Gastrocnemius medialis (tissue), 4 donors: ENCODE results near the gene GABBR2. TPM values are rescaled to one million over a fixed set of nuclear protein-coding genes. Genes with fewer than 3 reads are reported as not detected.

Source experiments
- ATAC-seq, 2 donors: fragments of 150-250 bp; one replicate each; pipeline ENCODE4 v1.9.1; 2016
- DNase-seq, 2 donors: peaks; one replicate each; pipeline ENCODE4 v3.0.0-alpha.2; 2019
- H3K27ac ChIP-seq, 4 donors: fragments of 200-600 bp; sonication (generic); 1 replicate in 1 of 4; 2 replicates in 3 of 4; pipeline ENCODE4 v1.5.1; 2016 to 2018; ENCODE audit warnings: mild to moderate bottlenecking in 2 of 4, moderate library complexity in 1 of 4
- H3K27me3 ChIP-seq, 3 donors: fragments of 200-600 bp; sonication (generic) in 2 of 3; 1 replicate in 1 of 3; 2 replicates in 2 of 3; pipeline versions ENCODE4 v1.5.1 to v1.6.0; 2016 to 2019; ENCODE audit warnings: mild to moderate bottlenecking in 1 of 3, moderate library complexity in 1 of 3
- H3K36me3 ChIP-seq, 2 donors: fragments of 200-600 bp; sonication (generic) in 1 of 2; one replicate each; pipeline ENCODE4 v1.5.1; 2017 to 2018
- H3K4me1 ChIP-seq, 2 donors: fragments of 200-600 bp; sonication (generic) in 1 of 2; one replicate each; pipeline ENCODE4 v1.5.1; 2016 to 2017; ENCODE audit warnings: mild to moderate bottlenecking in 2 of 2
- H3K4me3 ChIP-seq, 4 donors: fragments of 200-600 bp; sonication (generic) in 3 of 4; 1 replicate in 1 of 4; 2 replicates in 3 of 4; pipeline ENCODE4 v1.5.1; 2016 to 2019; ENCODE audit warnings: mild to moderate bottlenecking in 2 of 4
- H3K9me3 ChIP-seq, 3 donors: fragments of 200-600 bp; sonication (generic) in 2 of 3; 1 replicate in 1 of 3; 2 replicates in 2 of 3; pipeline ENCODE4 v1.5.1; 2016 to 2019
- POLR2A ChIP-seq, 2 donors: fragments of 450-650 bp; IDR thresholded peaks; one replicate each; pipeline ENCODE4 v1.6.1; 2017; ENCODE audit warnings: antibody characterized with exemption in 2 of 2, mild to moderate bottlenecking in 2 of 2, moderate library complexity in 2 of 2
- in situ Hi-C, 4 donors: fragments of 200-750 bp; cut with MboI; loops; one replicate each; pipeline versions ENCODE4 v1.15.0 to v1.8.0; 2017; ENCODE audit warnings: low sequenced_read_pairs in 4 of 4
- intact Hi-C: fragments of 100-400 bp; cut with DNase I; formaldehyde crosslinking; loops from one replicate; pipeline ENCODE4 v1.15.1; 2023; ENCODE audit warnings: low total_unique reads
- total RNA-seq, 4 donors: library from RNA; depleted of rRNA; stranded (reverse); fragments of >200 nt; gene quantifications; one replicate each; pipeline versions ENCODE4 v1.1.0 to v1.2.3, GENCODE V29; 2016
- TF ChIP-seq, protein P1 (sequence below), 5 experiments: fragments of 450-650 bp in 3 of 5; fragments of 200-600 bp in 2 of 5; sonication (generic) in 2 of 5; IDR thresholded peaks in 4 of 5; conservative IDR thresholded peaks in 1 of 5; 1 replicate in 4 of 5; 2 replicates in 1 of 5; pipeline ENCODE4 v1.5.1; 2016 to 2019; ENCODE audit warnings: antibody characterized with exemption in 5 of 5, mild to moderate bottlenecking in 3 of 5, moderate library complexity in 3 of 5

Gene GABBR2
- total RNA-seq, 4 donors from 2014 or later, result 0.46 to 0.80 TPM; not detected in 2

DNA sequence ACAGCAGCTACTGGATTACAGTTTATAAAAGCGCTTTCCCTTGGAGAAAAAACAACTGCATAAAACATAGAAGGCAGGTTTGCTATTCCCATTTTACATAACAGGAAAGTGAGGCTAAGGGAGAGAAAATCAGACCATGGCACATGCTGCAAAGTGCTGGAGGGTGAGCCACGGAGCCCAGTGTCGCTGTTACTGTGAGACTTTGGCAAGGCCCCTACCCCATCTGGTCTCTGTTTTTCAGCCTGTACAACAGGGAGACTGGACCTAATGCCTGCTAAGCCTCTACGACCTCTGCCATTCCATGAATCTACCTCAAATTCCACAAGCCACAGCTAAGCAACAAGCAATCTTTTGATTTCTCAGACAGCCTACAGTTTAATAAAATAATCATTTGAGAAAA, 139.2 kb downstream of the GABBR2 start:
- intact Hi-C loops (no loop called here), in situ Hi-C loops (no loop called here)
- ATAC-seq (no peak), DNase-seq (no peak)
- no peak overlapping the region for H3K27ac ChIP-seq
- no peaks in the 10 kb centered on the region for H3K36me3 ChIP-seq
- H3K27me3 ChIP-seq, result no peaks in the 10 kb centered on the region
- H3K4me1 ChIP-seq, result no peaks in the 10 kb centered on the region
- TF ChIP-seq, protein P1, sequence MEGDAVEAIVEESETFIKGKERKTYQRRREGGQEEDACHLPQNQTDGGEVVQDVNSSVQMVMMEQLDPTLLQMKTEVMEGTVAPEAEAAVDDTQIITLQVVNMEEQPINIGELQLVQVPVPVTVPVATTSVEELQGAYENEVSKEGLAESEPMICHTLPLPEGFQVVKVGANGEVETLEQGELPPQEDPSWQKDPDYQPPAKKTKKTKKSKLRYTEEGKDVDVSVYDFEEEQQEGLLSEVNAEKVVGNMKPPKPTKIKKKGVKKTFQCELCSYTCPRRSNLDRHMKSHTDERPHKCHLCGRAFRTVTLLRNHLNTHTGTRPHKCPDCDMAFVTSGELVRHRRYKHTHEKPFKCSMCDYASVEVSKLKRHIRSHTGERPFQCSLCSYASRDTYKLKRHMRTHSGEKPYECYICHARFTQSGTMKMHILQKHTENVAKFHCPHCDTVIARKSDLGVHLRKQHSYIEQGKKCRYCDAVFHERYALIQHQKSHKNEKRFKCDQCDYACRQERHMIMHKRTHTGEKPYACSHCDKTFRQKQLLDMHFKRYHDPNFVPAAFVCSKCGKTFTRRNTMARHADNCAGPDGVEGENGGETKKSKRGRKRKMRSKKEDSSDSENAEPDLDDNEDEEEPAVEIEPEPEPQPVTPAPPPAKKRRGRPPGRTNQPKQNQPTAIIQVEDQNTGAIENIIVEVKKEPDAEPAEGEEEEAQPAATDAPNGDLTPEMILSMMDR (IDR thresholded peaks at IDR 0.05 in 4 of 5, conservative IDR thresholded peaks at IDR 0.05 in 1 of 5), result no peak
- no peak for TF ChIP-seq POLR2A (IDR thresholded peaks at IDR 0.05)
- no peaks in the 10 kb centered on the region for H3K9me3 ChIP-seq
- no peak overlapping the region for H3K4me3 ChIP-seq

DNA sequence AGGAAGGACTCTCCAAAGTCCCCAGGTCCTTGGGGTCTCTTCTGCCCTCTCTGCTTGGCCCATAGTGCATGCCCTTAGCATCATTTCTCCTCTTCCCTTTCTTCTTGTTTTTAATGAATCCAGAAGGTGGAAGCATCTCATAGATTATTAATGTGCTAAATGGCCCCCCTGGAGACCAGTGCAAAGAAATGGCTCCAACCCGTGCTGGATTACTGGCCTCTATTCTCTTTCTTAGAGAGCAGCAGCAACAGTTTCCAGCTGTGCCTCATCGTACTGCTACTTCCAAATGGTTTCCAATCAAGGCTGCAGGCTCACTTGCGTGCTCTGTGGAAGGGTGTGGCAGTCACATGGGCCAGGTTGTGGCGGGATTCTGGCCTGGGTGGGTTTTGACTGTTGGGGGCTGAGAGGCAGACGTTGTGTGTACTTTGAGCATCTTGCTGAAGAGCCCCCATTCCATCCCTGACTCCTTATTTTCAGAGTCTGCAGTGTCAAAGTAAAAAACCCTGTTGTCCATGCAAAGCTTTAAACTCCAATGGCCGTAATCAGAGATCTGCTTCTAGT, 139.7 kb downstream of the GABBR2 start:
- intact Hi-C loops, result no loop called here

DNA sequence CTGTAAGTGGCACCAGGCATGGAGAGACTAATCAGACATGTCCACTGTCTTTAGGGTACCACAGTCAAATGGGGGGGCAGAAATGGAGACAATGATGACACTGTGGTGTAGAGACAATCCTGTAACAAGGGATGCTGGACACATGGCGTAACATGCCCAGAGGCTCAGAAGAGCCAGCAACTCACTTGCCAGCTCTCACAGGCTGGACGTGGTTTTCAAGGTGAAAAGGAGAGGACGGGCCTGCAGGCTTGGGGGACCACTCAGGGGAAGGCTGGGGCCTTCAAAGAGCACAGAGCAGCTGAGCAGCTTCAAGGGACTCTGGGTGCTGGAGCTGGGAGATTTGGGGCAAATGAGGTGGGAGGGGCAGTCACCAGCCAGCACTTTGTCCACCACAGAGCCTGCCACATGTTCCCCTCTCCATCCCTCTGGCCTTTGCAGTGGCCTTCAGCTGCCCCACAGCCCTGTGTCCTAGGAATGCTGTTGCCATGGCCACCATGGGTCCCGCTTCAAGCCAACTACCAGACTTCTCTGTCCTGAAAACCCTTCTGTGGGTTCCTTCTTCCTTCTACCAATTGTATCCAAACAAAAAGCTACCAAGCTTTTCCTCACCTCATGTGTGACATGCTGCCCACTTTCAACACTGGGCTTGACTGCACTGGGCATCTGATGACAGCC, 140.4 kb downstream of the GABBR2 start:
- DNase-seq (no peak), ATAC-seq (no peak)
- Histone ChIP-seq H3K9me3 (no peaks in the 10 kb centered on the region), H3K4me1 (no peaks in the 10 kb centered on the region), H3K27me3 (no peaks in the 10 kb centered on the region), H3K36me3 (no peaks in the 10 kb centered on the region), H3K4me3 (no peak overlapping the region), H3K27ac (no peak overlapping the region)
- TF ChIP-seq, protein P1 (IDR thresholded peaks at IDR 0.05 in 4 of 5, conservative IDR thresholded peaks at IDR 0.05 in 1 of 5), result no peak
- TF ChIP-seq POLR2A (IDR thresholded peaks at IDR 0.05), result no peak
- in situ Hi-C loops (no loop called here), intact Hi-C loops (no loop called here)

More for the DNA sequence above, 139.7 kb downstream of the GABBR2 start:
- in situ Hi-C loops, result no loop called here
- ATAC-seq, result no peak
- Histone ChIP-seq H3K4me3 (no peak overlapping the region), H3K27me3 (no peaks in the 10 kb centered on the region), H3K4me1 (no peaks in the 10 kb centered on the region), H3K27ac (no peak overlapping the region), H3K36me3 (no peaks in the 10 kb centered on the region), H3K9me3 (no peaks in the 10 kb centered on the region)
- TF ChIP-seq POLR2A (IDR thresholded peaks at IDR 0.05), result no peak
- TF ChIP-seq, protein P1 (IDR thresholded peaks at IDR 0.05 in 4 of 5, conservative IDR thresholded peaks at IDR 0.05 in 1 of 5), result no peak
- DNase-seq, result no peak

DNA sequence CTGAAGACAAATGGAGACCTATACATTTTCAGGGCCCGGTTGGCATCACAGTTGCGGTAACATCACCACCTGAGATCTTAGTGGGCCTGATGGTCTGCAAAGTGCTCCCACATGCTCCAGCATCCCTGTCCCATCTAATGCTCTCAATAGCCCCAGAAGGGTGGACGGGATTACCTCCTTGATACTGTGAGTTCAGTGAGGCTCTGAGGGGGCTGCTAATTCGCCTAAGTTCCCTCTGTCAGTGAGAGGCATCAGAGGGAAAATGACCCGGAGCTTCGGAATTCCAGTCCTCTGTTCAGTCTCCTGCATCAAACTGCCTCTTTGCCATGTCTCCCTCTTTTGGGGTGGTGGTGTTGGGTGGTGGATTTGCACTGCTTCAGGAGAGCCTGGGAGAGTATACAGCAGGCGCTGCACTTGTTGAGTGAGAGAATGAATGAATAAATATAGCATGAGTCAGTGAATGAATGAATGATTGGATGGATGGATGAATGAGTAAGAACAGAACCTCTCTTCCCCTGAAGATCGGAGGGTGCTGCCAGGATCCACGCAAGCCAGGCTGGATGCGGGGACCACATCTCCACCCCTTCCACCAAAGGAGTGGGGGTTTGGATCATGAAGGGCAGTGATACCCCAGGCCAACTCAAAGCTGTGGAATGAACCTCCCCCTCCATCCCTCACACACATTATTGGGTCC, 141.0 kb downstream of the GABBR2 start:
- no peaks in the 10 kb centered on the region for H3K4me1 ChIP-seq
- intact Hi-C loops, result no loop called here
- no peaks in the 10 kb centered on the region for H3K27me3 ChIP-seq
- ATAC-seq (no peak), DNase-seq (no peak)
- in situ Hi-C loops, result no loop called here
- no peaks in the 10 kb centered on the region for H3K36me3 ChIP-seq
- no peaks in the 10 kb centered on the region for H3K9me3 ChIP-seq
- no peak for TF ChIP-seq POLR2A (IDR thresholded peaks at IDR 0.05)
- TF ChIP-seq, protein P1 (IDR thresholded peaks at IDR 0.05 in 4 of 5, conservative IDR thresholded peaks at IDR 0.05 in 1 of 5), result no peak
- no peak overlapping the region for H3K4me3 ChIP-seq
- H3K27ac ChIP-seq, result no peak overlapping the region
